HepG2 (cell line): ENCODE data around the gene ASCC2. TPM values are rescaled to one million over a fixed set of nuclear protein-coding genes. Genes with fewer than 3 reads are reported as not detected.

Experiments
- ATAC-seq: fragments of 200-7000 bp; cut with Tn5 transposase; 3 replicates; pipeline ENCODE4 v1.9.1; 2020; ENCODE audit warnings: mild to moderate bottlenecking, moderate library complexity
- BruUV-seq: library from RNA; stranded (reverse); fragments of 400-500 nt; replicated peaks from 2 replicates; lab custom pipeline; 2021; lab: Mats Ljungman, UMichigan
- CTCF ChIA-PET: fragments of 300-600 bp; formaldehyde crosslinking; extraction: SDS; loops from one replicate; lab custom pipeline; 2021; ENCODE audit warnings: low total read pairs, inconsistent platforms, low intra/inter-chr PET ratio; lab: Yijun Ruan, JAX
- POLR2A ChIA-PET: fragments of 350-600 bp; sonication (Branson Sonifier 250); formaldehyde crosslinking; loops from one replicate; lab custom pipeline; 2020; ENCODE audit warnings: antibody characterized with exemption, inconsistent platforms; lab: Yijun Ruan, JAX
- DNase-seq: peaks from one replicate; pipeline ENCODE4 v3.0.0-alpha.2; 2015; ENCODE audit warnings: low spot score
- FAIRE-seq: peaks from 3 replicates; lab custom pipeline; 2011; peaks lifted over from hg19 to GRCh38; lab: Jason Lieb, UNC
- H2AFZ ChIP-seq: one replicate; pipeline ENCODE4 v1.6.1; 2011; ENCODE audit warnings: low read length, inconsistent platforms
- H3K27ac ChIP-seq: fragments of 300-600 bp; 3 replicates; pipeline ENCODE4 v1.8.0; 2011; ENCODE audit warnings: mixed run types, mild to moderate bottlenecking, mixed read lengths, low read length, inconsistent platforms; ENCODE audit not compliant: insufficient read depth; ENCODE audit errors: extremely low read length
- H3K27me3 ChIP-seq, 2 experiments: fragments of 200-600 bp in 1 of 2; 2 replicates in 1 of 2; 3 replicates in 1 of 2; pipeline versions ENCODE4 v1.6.0 to v1.8.0; 2011; ENCODE audit warnings: low read length in 2 of 2, mild to moderate bottlenecking in 2 of 2, moderate library complexity in 2 of 2, inconsistent platforms in 1 of 2; ENCODE audit not compliant: insufficient read depth in 2 of 2, control insufficient read depth in 1 of 2
- H3K36me3 ChIP-seq, 2 experiments: fragments of 200-600 bp in 1 of 2; replicated peaks in 1 of 2; 2 replicates in 1 of 2; 3 replicates in 1 of 2; pipeline versions ENCODE4 v1.5.1 to v1.8.0; 2011; ENCODE audit warnings: low read length in 2 of 2, inconsistent platforms in 1 of 2; ENCODE audit not compliant: insufficient read depth in 2 of 2, control insufficient read depth in 1 of 2
- H3K4me1 ChIP-seq: 2 replicates; pipeline ENCODE4 v1.5.1; 2012; ENCODE audit warnings: low read length, inconsistent platforms; ENCODE audit not compliant: insufficient read depth
- H3K4me2 ChIP-seq: 2 replicates; pipeline ENCODE4 v1.6.0; 2011; ENCODE audit warnings: low read depth, low read length, inconsistent platforms
- H3K4me3 ChIP-seq, 3 experiments: fragments of 200-600 bp in 1 of 3; sonication (generic), shearing (Covaris generic) in 1 of 3; replicated peaks in 1 of 3; 2 replicates each; pipeline ENCODE4 v1.5.1; 2011 to 2016; ENCODE audit warnings: low read length in 3 of 3, inconsistent platforms in 2 of 3, low read depth in 2 of 3, mild to moderate bottlenecking in 2 of 3, control low read depth in 1 of 3, mixed read lengths in 1 of 3; ENCODE audit not compliant: insufficient read depth in 1 of 3
- H3K79me2 ChIP-seq: one replicate; pipeline ENCODE4 v1.6.1; 2011; ENCODE audit warnings: low read length, inconsistent platforms; ENCODE audit not compliant: insufficient read depth
- H3K9ac ChIP-seq: 2 replicates; pipeline ENCODE4 v1.6.0; 2011; ENCODE audit warnings: mild to moderate bottlenecking, low read depth, low read length, inconsistent platforms; ENCODE audit not compliant: insufficient read depth
- H3K9me3 ChIP-seq: 2 replicates; pipeline ENCODE4 v1.5.1; 2012; ENCODE audit warnings: mild to moderate bottlenecking, low read length
- H4K20me1 ChIP-seq: 2 replicates; pipeline ENCODE4 v1.6.0; 2011; ENCODE audit warnings: inconsistent platforms, mild to moderate bottlenecking, low read length, moderate library complexity; ENCODE audit not compliant: insufficient read depth
- BCLAF1 ChIP-seq: fragments of 450-650 bp; IDR thresholded peaks from 2 replicates; pipeline ENCODE4 v1.6.1; 2017; ENCODE audit warnings: mild to moderate bottlenecking
- HOXD1 ChIP-seq: sonication (generic); formaldehyde crosslinking; IDR thresholded peaks from 2 replicates; pipeline ENCODE4 v1.5.0; 2020; ENCODE audit warnings: missing genetic modification reagents
- MTF1 ChIP-seq: sonication (generic); formaldehyde crosslinking; IDR thresholded peaks from 2 replicates; pipeline ENCODE4 v1.5.0; 2020; ENCODE audit warnings: missing genetic modification reagents
- PBX3 ChIP-seq: sonication (generic); formaldehyde crosslinking; IDR thresholded peaks from 2 replicates; pipeline ENCODE4 v1.8.1; 2023; ENCODE audit warnings: missing genetic modification reagents, inconsistent platforms, borderline replicate concordance
- POLR2AphosphoS5 ChIP-seq: IDR thresholded peaks from 2 replicates; pipeline ENCODE4 v1.6.1; 2012; ENCODE audit warnings: low read depth, low read length
- SMC3 ChIP-seq: IDR thresholded peaks from 2 replicates; pipeline ENCODE4 v1.6.1; 2011; ENCODE audit warnings: low read length, improper control_type of control experiment
- SMYD3 ChIP-seq: sonication (generic); formaldehyde crosslinking; IDR thresholded peaks from 2 replicates; pipeline ENCODE4 v1.8.1; 2023; ENCODE audit warnings: mild to moderate bottlenecking, missing genetic modification reagents
- TAF15 ChIP-seq: fragments of 200-400 bp; formaldehyde crosslinking; IDR thresholded peaks from one replicate; pipeline ENCODE4 v1.6.1; 2018; ENCODE audit warnings: mild to moderate bottlenecking, low read depth, low read length; ENCODE audit not compliant: poor library complexity, severe bottlenecking
- ZFY ChIP-seq: sonication (generic); formaldehyde crosslinking; IDR thresholded peaks from 2 replicates; pipeline ENCODE4 v1.4.0; 2020; ENCODE audit warnings: missing genetic modification reagents
- ZNF207 ChIP-seq: fragments of 450-650 bp; IDR thresholded peaks from 2 replicates; pipeline ENCODE4 v1.6.1; 2016; ENCODE audit warnings: antibody characterized with exemption, borderline replicate concordance
- ZNF331 ChIP-seq: sonication (generic); formaldehyde crosslinking; IDR thresholded peaks from 2 replicates; pipeline ENCODE4 v1.4.0; 2020; ENCODE audit warnings: missing genetic modification reagents
- ZNF468 ChIP-seq: sonication (generic); formaldehyde crosslinking; IDR thresholded peaks from 2 replicates; pipeline ENCODE4 v1.8.0; 2022; ENCODE audit warnings: mild to moderate bottlenecking, moderate library complexity, missing genetic modification reagents
- ZNF713 ChIP-seq: sonication (generic); formaldehyde crosslinking; IDR thresholded peaks from 2 replicates; pipeline ENCODE4 v1.4.0; 2020; ENCODE audit warnings: mild to moderate bottlenecking, missing genetic modification reagents
- WGBS: methylation state at CpG from one replicate; pipeline ENCODE4 v1.1.6; 2017; ENCODE audit warnings: low lambda C conversion rate; 5-methylcytosine and 5-hydroxymethylcytosine counted together
- in situ Hi-C: cut with HindIII; loops from 2 replicates; pipeline ENCODE4 v1.10.0; 2017; ENCODE audit warnings: low pct_unique_long_range_greater_than_20kb; ENCODE audit not compliant: extremely low pct_ligation_motif_present
- intact Hi-C: fragments of 100-400 bp; cut with micrococcal nuclease; formaldehyde crosslinking; loops from one replicate; pipeline ENCODE4 v1.10.0; 2022; ENCODE audit not compliant: unreplicated experiment
- polyA plus RNA-seq, 8 experiments: library from polyadenylated mRNA; depleted of rRNA in 3 of 8; stranded (reverse) in 7 of 8; unstranded in 1 of 8; fragments of >200 nt; fragmentation: Illumina TruSeq in 4 of 8; extraction: Trizol in 4 of 8; gene quantifications; 2 replicates each; pipeline versions ENCODE4 v1.2.1 to v1.2.3, GENCODE V29; 2011 to 2016; ENCODE audit warnings: low read depth in 4 of 8, missing spikeins in 1 of 8, mixed read lengths in 1 of 8; ENCODE audit not compliant: insufficient read depth in 1 of 8
- total RNA-seq, 5 experiments: library from RNA; depleted of rRNA; stranded (reverse); fragments of >200 nt; fragmentation: Illumina TruSeq; extraction: Trizol; gene quantifications; 2 replicates each; pipeline ENCODE4 v1.2.3, GENCODE V29; 2016; ENCODE audit warnings: low read depth in 1 of 5
- TF ChIP-seq, protein P1 (sequence below): sonication (generic); formaldehyde crosslinking; IDR thresholded peaks from 2 replicates; pipeline ENCODE4 v1.4.0; 2020; ENCODE audit warnings: mild to moderate bottlenecking, missing genetic modification reagents

The ASCC2 gene
- total and polyA plus RNA-seq, 2 of the 13 experiments (the other 11 are each of a cell fraction or from before 2014, with no cell fraction given) = 26.2 to 26.3 TPM

DNA sequence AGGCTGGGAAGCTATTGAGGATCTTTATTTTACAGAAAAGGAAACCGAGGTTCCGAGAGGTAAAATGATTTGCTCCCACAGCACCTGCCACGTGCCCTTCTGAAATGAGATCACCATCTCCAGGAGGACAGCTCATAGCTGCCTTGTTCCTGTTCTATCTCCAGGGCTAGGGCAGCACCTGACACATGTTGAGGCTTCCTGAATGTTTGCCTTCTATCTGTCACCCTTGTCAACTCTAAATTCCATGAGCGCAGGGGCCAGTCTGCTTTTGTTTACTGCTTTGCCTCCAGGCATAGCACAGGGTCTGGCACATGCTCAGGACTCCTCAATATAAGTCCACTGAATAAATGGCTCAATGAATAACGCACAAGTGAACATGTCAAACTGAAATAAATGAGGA, 24.1 kb downstream of the ASCC2 start:
- Histone ChIP-seq H3K79me2 (no peaks in the 10 kb centered on the region), H4K20me1 (no peaks in the 10 kb centered on the region), H3K4me2 (no peak overlapping the region), H3K9ac (no peak overlapping the region), H2AFZ (no peak overlapping the region), H3K4me3 (no peak overlapping the region), H3K36me3 (peaks cover 19 to 52% of the 10 kb centered on the region in 2 experiments), H3K9me3 (no peaks in the 10 kb centered on the region), H3K4me1 (peaks cover 51% of the 10 kb centered on the region), H3K27me3 (no peaks in the 10 kb centered on the region; a peak in 1 of 5 replicates), H3K27ac (no peak overlapping the region)
- in situ Hi-C loops (no loop called here), intact Hi-C loops (no loop called here)
- FAIRE-seq = no peak
- POLR2A ChIA-PET = no interaction called here
- 70% methylated on average over 5 of the region's 5 CpGs for WGBS
- BruUV-seq = no TSS peak
- TF ChIP-seq ZFY (CRISPR knock-in tag) (no peak), ZNF468 (no peak), PBX3 (no peak), SMC3 (no peak), ZNF331 (no peak), ZNF207 (no peak), HOXD1 (no peak), SMYD3 (CRISPR knock-in tag) (no peak), MTF1 (no peak), TAF15 (no peak), ZNF713 (CRISPR knock-in tag) (no peak), POLR2AphosphoS5 (no peak), BCLAF1 (no peak)
- TF ChIP-seq, protein P1, sequence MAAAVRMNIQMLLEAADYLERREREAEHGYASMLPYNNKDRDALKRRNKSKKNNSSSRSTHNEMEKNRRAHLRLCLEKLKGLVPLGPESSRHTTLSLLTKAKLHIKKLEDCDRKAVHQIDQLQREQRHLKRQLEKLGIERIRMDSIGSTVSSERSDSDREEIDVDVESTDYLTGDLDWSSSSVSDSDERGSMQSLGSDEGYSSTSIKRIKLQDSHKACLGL (CRISPR knock-in tag) = no peak
- CTCF ChIA-PET = no interaction called here
- no peak; the same call in 2 of the 3 replicates for ATAC-seq
- DNase-seq = no peak
